Measurements from ENCODE around the gene GFM1.
"Not testable (repeated sequence)": the region's sequence is repeated elsewhere in the genome, so short reads cannot be mapped to it uniquely, and the experiment has no call there.

Gene GFM1

GRCh38 chr3:158679547-158680000 lies 35.2 kb downstream of the GFM1 start:
- DNase-seq, result no peak

- DNase-seq, result no peak
Measured at GRCh38 chr3:158680861-158681260, 36.5 kb downstream of the GFM1 start.

GRCh38 chr3:158683230-158683962 lies 39.1 kb downstream of the GFM1 start:
- no peak for DNase-seq

GRCh38 chr3:158685159-158685558 lies 40.8 kb downstream of the GFM1 start:
- DNase-seq, result no peak

- DNase-seq, result not testable (repeated sequence)
Measured at GRCh38 chr3:158693866-158694456, 49.6 kb downstream of the GFM1 start.

GRCh38 chr3:158696618-158697017 lies 52.3 kb downstream of the GFM1 start:
- no peak for DNase-seq

GRCh38 chr3:158700559-158700958 lies 56.2 kb downstream of the GFM1 start:
- no peak for DNase-seq

GRCh38 chr3:158701420-158702065 lies 57.2 kb downstream of the GFM1 start:
- DNase-seq, result no peak

GRCh38 chr3:158702815-158703481 lies 58.6 kb downstream of the GFM1 start:
- DNase-seq, result no peak

GRCh38 chr3:158703566-158703965 lies 59.2 kb downstream of the GFM1 start:
- no peak for DNase-seq

GRCh38 chr3:158709666-158710083 lies 65.3 kb downstream of the GFM1 start:
- no peak for DNase-seq

GRCh38 chr3:158710601-158711000 lies 66.3 kb downstream of the GFM1 start:
- DNase-seq, result no peak

- DNase-seq, result no peak
Measured at GRCh38 chr3:158711886-158712285, 67.6 kb downstream of the GFM1 start.

GRCh38 chr3:158712443-158712842 lies 68.1 kb downstream of the GFM1 start:
- DNase-seq, result no peak

- DNase-seq, result no peak
Measured at GRCh38 chr3:158713094-158713499, 68.8 kb downstream of the GFM1 start.

GRCh38 chr3:158717576-158717975 lies 73.2 kb downstream of the GFM1 start:
- no peak for DNase-seq

- DNase-seq, result no peak
Measured at GRCh38 chr3:158718490-158719170, 74.3 kb downstream of the GFM1 start.

GRCh38 chr3:158722108-158722507 lies 77.8 kb downstream of the GFM1 start:
- no peak for DNase-seq

- no peak for DNase-seq
Measured at GRCh38 chr3:158723991-158724390, 79.7 kb downstream of the GFM1 start.

- no peak for DNase-seq
Measured at GRCh38 chr3:158725348-158726011, 81.2 kb downstream of the GFM1 start.

GRCh38 chr3:158727206-158728060 lies 83.1 kb downstream of the GFM1 start:
- peak; percentile 17 for DNase-seq

GRCh38 chr3:158728061-158728377 lies 83.7 kb downstream of the GFM1 start:
- DNase-seq, result no peak

Data from CD4-positive, alpha-beta T cell treated with Interferon gamma for 1 hour (primary cell).